Activated B cell treated with CpG ODN at 0.5 μM for 24 hours (primary cell): ENCODE data around the gene ARSA. TPM values are rescaled to one million over a fixed set of nuclear protein-coding genes. Genes with fewer than 3 reads are reported as not detected.

Source experiments
- ATAC-seq: fragments of 200-7000 bp; cut with Tn5 transposase; one replicate; pipeline ENCODE4 v1.10.0; 2021; ENCODE audit warnings: low read depth, mild to moderate bottlenecking, moderate library complexity
- CTCF ChIA-PET: fragments of 350-600 bp; sonication (Branson Sonifier 250); formaldehyde crosslinking; loops from one replicate; lab custom pipeline; 2021; ENCODE audit warnings: antibody characterized with exemption; lab: Charles Lee
- POLR2A ChIA-PET: fragments of 350-600 bp; sonication (Branson Sonifier 250); formaldehyde crosslinking; loops from one replicate; lab custom pipeline; 2021; ENCODE audit warnings: antibody characterized with exemption; lab: Charles Lee
- DNase-seq: peaks from one replicate; pipeline ENCODE4 v3.0.0; 2022
- H3K27ac Mint-ChIP-seq: one replicate; pipeline ENCODE4 v1.8.0; 2020; ENCODE audit warnings: mixed read lengths
- H3K27me3 Mint-ChIP-seq: one replicate; pipeline ENCODE4 v1.8.0; 2021; ENCODE audit warnings: mixed read lengths
- H3K36me3 Mint-ChIP-seq: one replicate; pipeline ENCODE4 v1.8.0; 2021; ENCODE audit warnings: low read depth, mixed read lengths
- H3K4me1 Mint-ChIP-seq: one replicate; pipeline ENCODE4 v1.8.0; 2021; ENCODE audit warnings: mixed read lengths
- H3K4me3 Mint-ChIP-seq: one replicate; pipeline ENCODE4 v1.8.0; 2020; ENCODE audit warnings: mild to moderate bottlenecking, mixed read lengths
- H3K9me3 Mint-ChIP-seq: one replicate; pipeline ENCODE4 v1.8.0; 2020; ENCODE audit warnings: mixed read lengths
- CTCF ChIP-seq: fragments of 200-600 bp; IDR thresholded peaks from one replicate; pipeline ENCODE4 v1.8.0; 2022; ENCODE audit warnings: antibody characterized with exemption, mild to moderate bottlenecking
- intact Hi-C: fragments of 100-400 bp; cut with micrococcal nuclease; formaldehyde crosslinking; loops from one replicate; pipeline ENCODE4 v1.15.1; 2024
- total RNA-seq: library from RNA; stranded (reverse); gene quantifications from 2 replicates; pipeline ENCODE4 v1.2.3, GENCODE V29; 2022

Gene ARSA
- total RNA-seq, 1 donor from 2014 or later = 50.9 TPM

GRCh38 chr22:50607659-50608020 lies 20.3 kb downstream of the ARSA start:
- Mint-ChIP-seq H3K4me1 (no peaks in the 10 kb centered on the region), H3K36me3 (no peaks in the 10 kb centered on the region), H3K27ac (no peak overlapping the region), H3K4me3 (no peak overlapping the region), H3K9me3 (no peaks in the 10 kb centered on the region), H3K27me3 (peaks cover 44% of the 10 kb centered on the region)
- POLR2A ChIA-PET = no interaction called here
- no peak for TF ChIP-seq CTCF
- CTCF ChIA-PET = no interaction called here
- no peak for ATAC-seq
- intact Hi-C loops = no loop called here
- no peak for DNase-seq

GRCh38 chr22:50606946-50607658 lies 20.9 kb downstream of the ARSA start:
- no peaks in the 10 kb centered on the region for H3K36me3 Mint-ChIP-seq
- H3K4me1 Mint-ChIP-seq = peaks cover 2% of the 10 kb centered on the region
- no peaks in the 10 kb centered on the region for H3K9me3 Mint-ChIP-seq
- DNase-seq = no peak
- no peak for ATAC-seq
- TF ChIP-seq CTCF = no peak
- H3K27ac Mint-ChIP-seq = no peak overlapping the region
- H3K27me3 Mint-ChIP-seq = peaks cover 48% of the 10 kb centered on the region
- POLR2A ChIA-PET = interaction anchor here (0.7 kb wide), 1 partner anchor 32 kb away, joined by 3 read pairs; no protein-coding TSS in a partner anchor
- no peak overlapping the region for H3K4me3 Mint-ChIP-seq
- intact Hi-C loops = no loop called here
- CTCF ChIA-PET = no interaction called here

- Mint-ChIP-seq H3K27me3 (peaks cover 55% of the 10 kb centered on the region), H3K36me3 (no peaks in the 10 kb centered on the region), H3K9me3 (no peaks in the 10 kb centered on the region), H3K27ac (no peak overlapping the region), H3K4me3 (no peak overlapping the region), H3K4me1 (peaks cover 7% of the 10 kb centered on the region)
- CTCF ChIA-PET = no interaction called here
- no peak for ATAC-seq
- intact Hi-C loops = no loop called here
- DNase-seq = no peak
- TF ChIP-seq CTCF = no peak
- POLR2A ChIA-PET = no interaction called here
Observed at GRCh38 chr22:50606165-50606945, 21.6 kb downstream of the ARSA start.

DNA sequence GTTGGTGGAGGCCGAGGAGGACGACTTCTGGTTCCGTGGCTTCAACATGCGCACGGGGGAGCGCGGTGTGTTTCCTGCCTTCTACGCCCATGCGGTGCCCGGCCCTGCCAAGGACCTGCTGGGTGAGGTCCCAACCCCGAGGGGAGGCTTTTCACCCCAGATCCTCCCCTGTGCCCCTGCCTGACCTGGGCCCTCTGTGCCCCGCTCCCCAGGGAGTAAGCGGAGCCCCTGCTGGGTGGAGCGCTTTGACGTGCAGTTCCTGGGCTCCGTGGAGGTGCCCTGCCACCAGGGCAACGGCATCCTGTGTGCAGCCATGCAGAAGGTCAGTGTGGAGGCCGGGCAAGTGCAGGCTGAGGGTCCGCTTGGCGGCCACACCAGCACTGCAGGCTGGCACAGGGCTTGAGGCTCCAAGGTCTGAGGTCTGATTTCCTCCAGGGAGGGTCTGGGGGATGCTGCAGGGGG lies 22.3 kb downstream of the ARSA start:
- ATAC-seq (no peak), DNase-seq (no peak)
- TF ChIP-seq CTCF = no peak
- no peak overlapping the region for H3K4me3 Mint-ChIP-seq
- H3K36me3 Mint-ChIP-seq = no peaks in the 10 kb centered on the region
- ChIA-PET POLR2A (no interaction called here), CTCF (no interaction called here)
- intact Hi-C loops = no loop called here
- no peak overlapping the region for H3K27ac Mint-ChIP-seq
- H3K9me3 Mint-ChIP-seq = no peaks in the 10 kb centered on the region
- H3K4me1 Mint-ChIP-seq = peaks cover 7% of the 10 kb centered on the region
- peaks cover 54% of the 10 kb centered on the region for H3K27me3 Mint-ChIP-seq

- ATAC-seq = no peak
Observed at GRCh38 chr22:50605002-50605612, 22.8 kb downstream of the ARSA start.

More at GRCh38 chr22:50605002-50605612, 22.8 kb downstream of the ARSA start:
- no peak overlapping the region for H3K27ac Mint-ChIP-seq
- H3K36me3 Mint-ChIP-seq = no peaks in the 10 kb centered on the region
- CTCF ChIA-PET = no interaction called here
- peaks cover 8% of the 10 kb centered on the region for H3K4me1 Mint-ChIP-seq
- no peak overlapping the region for H3K4me3 Mint-ChIP-seq
- POLR2A ChIA-PET = no interaction called here
- no peak for TF ChIP-seq CTCF
- no peak for DNase-seq
- intact Hi-C loops = no loop called here
- peaks cover 49% of the 10 kb centered on the region for H3K27me3 Mint-ChIP-seq
- H3K9me3 Mint-ChIP-seq = no peaks in the 10 kb centered on the region
